ENCODE results near the gene SLC26A2. TPM values are rescaled to one million over a fixed set of nuclear protein-coding genes. Genes with fewer than 3 reads are reported as not detected.

The SLC26A2 gene
- total and polyA plus RNA-seq, 10 of the 15 experiments (the other 5 are each of a cell fraction or from before 2014, with no cell fraction given) = 1.7 to 6.4 (median 4.2) TPM

DNA sequence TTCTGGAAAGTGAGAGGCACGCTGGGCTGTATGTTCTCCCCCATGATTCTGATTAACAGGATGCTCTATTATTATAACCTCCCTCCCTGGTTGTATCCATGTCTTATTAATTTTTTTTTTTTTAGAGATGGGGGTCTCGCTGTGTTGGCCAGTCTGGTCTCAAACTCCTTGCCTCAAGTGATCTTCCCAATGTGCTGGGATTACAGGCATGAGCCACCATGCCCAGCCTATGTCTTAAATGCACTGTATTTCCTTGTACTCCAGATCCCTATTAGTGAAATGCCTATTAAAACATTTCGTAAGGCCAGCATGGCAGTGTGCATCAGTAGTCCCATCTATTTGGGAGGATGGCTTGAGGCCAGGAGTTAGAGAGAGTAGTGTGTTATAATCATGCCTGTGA lies 32.9 kb downstream of the SLC26A2 start:
- CTCF ChIA-PET = interaction anchor here (0.6 to 5.3 kb wide), 19 partner anchors 11 to 375 kb away, joined by 3 to 132 read pairs (median 3); no protein-coding TSS in a partner anchor
- SMC1A ChIA-PET (ENCODE audit: uncharacterized antibody, unreplicated experiment) = interaction anchor here (0.9 to 3.9 kb wide), 14 partner anchors 12 to 357 kb away, joined by 3 to 45 read pairs (median 4); no protein-coding TSS in a partner anchor
- no peak overlapping the region for H2AFZ ChIP-seq (ENCODE audit: control insufficient read depth, low read depth, low read length)
- H3K9ac ChIP-seq (ENCODE audit: control insufficient read depth, insufficient read depth, low read length) = no peak overlapping the region
- no peak overlapping the region for H3K4me2 ChIP-seq (ENCODE audit: control insufficient read depth, insufficient read depth)
- no peak for TF ChIP-seq CBFB (IDR thresholded peaks at IDR 0.05; ENCODE audit: low read depth)
- no peak for TF ChIP-seq SIN3A (IDR thresholded peaks at IDR 0.05; ENCODE audit: low read depth, low read length)
- TF ChIP-seq SRF (IDR thresholded peaks at IDR 0.05; ENCODE audit: low read depth in 2 of 2, low read length in 2 of 2) = no peak
- TF ChIP-seq HDAC6 (IDR thresholded peaks at IDR 0.05; ENCODE audit: unreplicated experiment) = no peak
- TF ChIP-seq PAX5 (IDR thresholded peaks at IDR 0.05; ENCODE audit: borderline replicate concordance, low read depth, low read length) = no peak
- 91% methylated on average over 3 of the region's 3 CpGs for WGBS (ENCODE audit: insufficient coverage, insufficient replicate concordance, low lambda C conversion rate, missing lambda C conversion rate)
- in situ Hi-C loops (cut with MboI) = no loop called here
- no peaks in the 10 kb centered on the region for H3K27me3 ChIP-seq (replicated peaks in 1 of 2; ENCODE audit: control insufficient read depth in 2 of 2, insufficient read depth in 2 of 2, low read length in 1 of 2)
- no peak overlapping the region for H3K4me3 ChIP-seq
- no peaks in the 10 kb centered on the region for H3K9me3 ChIP-seq (replicated peaks; ENCODE audit: control insufficient read depth, insufficient read depth, low read length)
- no peaks in the 10 kb centered on the region for H4K20me1 ChIP-seq (ENCODE audit: control insufficient read depth, insufficient read depth)
- RAD21 ChIA-PET (ENCODE audit: unreplicated experiment) = interaction anchor here (0.7 to 1.1 kb wide), 5 partner anchors 9 to 226 kb away, joined by 3 read pairs; no protein-coding TSS in a partner anchor
- no peaks in the 10 kb centered on the region for H3K36me3 ChIP-seq (ENCODE audit: control insufficient read depth in 2 of 2, insufficient read depth in 2 of 2, low read length in 1 of 2)
- DNase-seq (ENCODE audit: low read depth, low spot score) (no peak), ATAC-seq (no peak), FAIRE-seq (no peak)
- H3K4me1 ChIP-seq (ENCODE audit: control insufficient read depth, insufficient read depth, low read length) = no peaks in the 10 kb centered on the region
- no TSS peak for BruUV-seq (replicated peaks)
- no peak overlapping the region for H3K27ac ChIP-seq (ENCODE audit: control insufficient read depth, insufficient read depth)
- H3K79me2 ChIP-seq (ENCODE audit: control insufficient read depth, insufficient read depth, low read length) = no peaks in the 10 kb centered on the region
- intact Hi-C loops (cut with micrococcal nuclease; ENCODE audit: unreplicated experiment) = loop anchor here (5.0 kb wide), 1 partner anchor 141 kb away; no protein-coding TSS in a partner anchor
- POLR2A ChIA-PET = no interaction called here

DNA sequence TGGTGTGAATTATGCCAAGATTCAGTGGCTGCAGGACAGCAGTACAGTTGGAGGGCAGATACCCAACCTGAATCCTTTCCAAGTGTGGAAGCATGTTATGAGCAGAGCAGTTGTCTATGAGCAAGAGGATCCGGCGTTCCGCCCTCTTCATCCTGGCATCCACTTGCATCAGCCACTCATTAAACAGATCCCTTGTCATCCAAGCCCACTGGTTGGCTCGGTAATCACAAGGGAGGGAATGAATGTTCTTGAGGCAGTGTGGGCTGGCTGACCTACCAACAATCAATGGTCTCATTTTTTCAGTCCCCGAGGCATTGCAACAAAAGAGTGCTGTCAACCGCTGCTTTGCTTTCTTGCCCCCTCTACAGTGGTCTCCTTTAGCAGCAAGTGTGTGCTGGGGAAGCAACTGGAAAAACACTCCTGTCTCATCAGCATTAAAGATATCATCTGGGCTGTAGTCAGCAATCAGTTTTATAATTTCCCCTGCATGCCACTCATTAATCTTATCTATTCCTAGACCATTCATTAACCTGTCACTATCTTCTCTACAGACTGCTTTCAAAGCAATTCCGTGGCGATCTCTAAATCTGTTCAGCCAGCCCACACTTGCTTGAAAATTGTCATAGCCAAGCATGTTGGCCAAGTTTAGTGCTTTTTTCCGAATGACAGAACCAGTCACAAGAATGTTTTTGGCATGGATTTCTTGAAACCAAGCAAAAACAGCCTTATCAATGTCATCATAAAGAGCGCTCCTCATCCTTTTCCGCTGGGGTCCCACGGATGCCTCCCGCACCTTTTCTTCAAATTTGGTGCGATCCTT lies 35.0 kb downstream of the SLC26A2 start:
- BruUV-seq (replicated peaks) = no TSS peak
- Histone ChIP-seq H3K27me3 (replicated peaks in 1 of 2; ENCODE audit: control insufficient read depth in 2 of 2, insufficient read depth in 2 of 2, low read length in 1 of 2) (no peaks in the 10 kb centered on the region), H3K27ac (ENCODE audit: control insufficient read depth, insufficient read depth) (no peak overlapping the region), H3K4me2 (ENCODE audit: control insufficient read depth, insufficient read depth) (no peak overlapping the region), H3K9me3 (replicated peaks; ENCODE audit: control insufficient read depth, insufficient read depth, low read length) (no peaks in the 10 kb centered on the region), H3K36me3 (ENCODE audit: control insufficient read depth in 2 of 2, insufficient read depth in 2 of 2, low read length in 1 of 2) (no peaks in the 10 kb centered on the region), H2AFZ (ENCODE audit: control insufficient read depth, low read depth, low read length) (no peak overlapping the region), H4K20me1 (ENCODE audit: control insufficient read depth, insufficient read depth) (no peaks in the 10 kb centered on the region), H3K79me2 (ENCODE audit: control insufficient read depth, insufficient read depth, low read length) (peaks cover 5% of the 10 kb centered on the region), H3K4me3 (no peak overlapping the region), H3K9ac (ENCODE audit: control insufficient read depth, insufficient read depth, low read length) (no peak overlapping the region), H3K4me1 (ENCODE audit: control insufficient read depth, insufficient read depth, low read length) (no peaks in the 10 kb centered on the region)
- intact Hi-C loops (cut with micrococcal nuclease; ENCODE audit: unreplicated experiment) (no loop called here), in situ Hi-C loops (cut with MboI) (no loop called here)
- ChIA-PET POLR2A (no interaction called here), SMC1A (ENCODE audit: uncharacterized antibody, unreplicated experiment) (interaction anchor here (0.7 to 1.5 kb wide), 2 partner anchors 116 to 162 kb away, joined by 3 to 5 read pairs; no protein-coding TSS in a partner anchor), CTCF (interaction anchor here (1.3 to 1.5 kb wide), 2 partner anchors 143 to 359 kb away, joined by 5 to 6 read pairs; no protein-coding TSS in a partner anchor), RAD21 (ENCODE audit: unreplicated experiment) (interaction anchor here (1.1 kb wide), 1 partner anchor 35 kb away, joined by 3 read pairs; no protein-coding TSS in a partner anchor)
- no peak for FAIRE-seq
- ATAC-seq = no peak
- WGBS (ENCODE audit: insufficient coverage, insufficient replicate concordance, low lambda C conversion rate, missing lambda C conversion rate) = 90% methylated on average over 14 of the region's 14 CpGs
- no peak for DNase-seq (ENCODE audit: low read depth, low spot score)
- TF ChIP-seq STAT3 (IDR thresholded peaks at IDR 0.05; ENCODE audit: low read depth, low read length) (no peak), ZNF24 (IDR thresholded peaks at IDR 0.05) (no peak), CHD4 (IDR thresholded peaks at IDR 0.05) (no peak), EGR1 (IDR thresholded peaks at IDR 0.05; ENCODE audit: borderline replicate concordance in 1 of 2, low read depth in 2 of 2, low read length in 2 of 2) (no peak), KDM1A (IDR thresholded peaks at IDR 0.05; ENCODE audit: borderline replicate concordance) (no peak)
- TF ChIP-seq, protein P1, sequence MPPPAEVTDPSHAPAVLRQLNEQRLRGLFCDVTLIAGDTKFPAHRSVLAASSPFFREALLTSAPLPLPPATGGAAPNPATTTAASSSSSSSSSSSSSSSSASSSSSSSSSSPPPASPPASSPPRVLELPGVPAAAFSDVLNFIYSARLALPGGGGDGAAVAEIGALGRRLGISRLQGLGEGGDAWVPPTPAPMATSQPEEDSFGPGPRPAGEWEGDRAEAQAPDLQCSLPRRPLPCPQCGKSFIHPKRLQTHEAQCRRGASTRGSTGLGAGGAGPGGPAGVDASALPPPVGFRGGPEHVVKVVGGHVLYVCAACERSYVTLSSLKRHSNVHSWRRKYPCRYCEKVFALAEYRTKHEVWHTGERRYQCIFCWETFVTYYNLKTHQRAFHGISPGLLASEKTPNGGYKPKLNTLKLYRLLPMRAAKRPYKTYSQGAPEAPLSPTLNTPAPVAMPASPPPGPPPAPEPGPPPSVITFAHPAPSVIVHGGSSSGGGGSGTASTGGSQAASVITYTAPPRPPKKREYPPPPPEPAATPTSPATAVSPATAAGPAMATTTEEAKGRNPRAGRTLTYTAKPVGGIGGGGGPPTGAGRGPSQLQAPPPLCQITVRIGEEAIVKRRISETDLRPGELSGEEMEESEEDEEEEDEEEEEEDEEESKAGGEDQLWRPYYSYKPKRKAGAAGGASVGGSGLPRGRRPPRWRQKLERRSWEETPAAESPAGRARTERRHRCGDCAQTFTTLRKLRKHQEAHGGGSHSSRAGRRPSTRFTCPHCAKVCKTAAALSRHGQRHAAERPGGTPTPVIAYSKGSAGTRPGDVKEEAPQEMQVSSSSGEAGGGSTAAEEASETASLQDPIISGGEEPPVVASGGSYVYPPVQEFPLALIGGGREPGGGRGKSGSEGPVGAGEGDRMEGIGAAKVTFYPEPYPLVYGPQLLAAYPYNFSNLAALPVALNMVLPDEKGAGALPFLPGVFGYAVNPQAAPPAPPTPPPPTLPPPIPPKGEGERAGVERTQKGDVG (CRISPR knock-in tag; IDR thresholded peaks at IDR 0.05) = no peak
- TF ChIP-seq, protein P2, sequence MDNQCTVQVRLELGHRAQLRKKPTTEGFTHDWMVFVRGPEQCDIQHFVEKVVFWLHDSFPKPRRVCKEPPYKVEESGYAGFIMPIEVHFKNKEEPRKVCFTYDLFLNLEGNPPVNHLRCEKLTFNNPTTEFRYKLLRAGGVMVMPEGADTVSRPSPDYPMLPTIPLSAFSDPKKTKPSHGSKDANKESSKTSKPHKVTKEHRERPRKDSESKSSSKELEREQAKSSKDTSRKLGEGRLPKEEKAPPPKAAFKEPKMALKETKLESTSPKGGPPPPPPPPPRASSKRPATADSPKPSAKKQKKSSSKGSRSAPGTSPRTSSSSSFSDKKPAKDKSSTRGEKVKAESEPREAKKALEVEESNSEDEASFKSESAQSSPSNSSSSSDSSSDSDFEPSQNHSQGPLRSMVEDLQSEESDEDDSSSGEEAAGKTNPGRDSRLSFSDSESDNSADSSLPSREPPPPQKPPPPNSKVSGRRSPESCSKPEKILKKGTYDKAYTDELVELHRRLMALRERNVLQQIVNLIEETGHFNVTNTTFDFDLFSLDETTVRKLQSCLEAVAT (IDR thresholded peaks at IDR 0.05) = no peak
